GM12878 (cell line): ENCODE measurements around the gene ADAMTS3. TPM values are rescaled to one million over a fixed set of nuclear protein-coding genes. Genes with fewer than 3 reads are reported as not detected.

Experiments used
- ATAC-seq: fragments of 200-7000 bp; cut with Tn5 transposase; 3 replicates; pipeline ENCODE4 v1.9.1; 2020; ENCODE audit warnings: mild to moderate bottlenecking, moderate library complexity
- BruUV-seq: library from RNA; stranded (reverse); fragments of 400-500 nt; replicated peaks from 2 replicates; lab custom pipeline; 2021; lab: Mats Ljungman, UMichigan
- CTCF ChIA-PET: fragments of 300-600 bp; sonication (Branson Sonifier 250); formaldehyde crosslinking; extraction: SDS; loops from one replicate; lab custom pipeline; 2021; ENCODE audit warnings: inconsistent platforms; lab: Yijun Ruan, JAX
- POLR2A ChIA-PET: fragments of 350-600 bp; formaldehyde crosslinking; extraction: SDS; loops from one replicate; lab custom pipeline; 2021; ENCODE audit warnings: inconsistent platforms; lab: Charles Lee
- RAD21 ChIA-PET: fragments of 300-600 bp; sonication (Branson Sonifier 250); formaldehyde crosslinking; loops from one replicate; lab custom pipeline; 2023; ENCODE audit warnings: antibody characterized with exemption; ENCODE audit not compliant: unreplicated experiment; lab: Charles Lee
- SMC1A ChIA-PET: fragments of 300-600 bp; sonication (Branson Sonifier 250); formaldehyde crosslinking; loops from one replicate; lab custom pipeline; 2023; ENCODE audit not compliant: unreplicated experiment, uncharacterized antibody; lab: Charles Lee
- DNase-seq: peaks from one replicate; pipeline ENCODE4 v3.0.0-alpha.2; 2011; ENCODE audit warnings: low read depth, low spot score
- FAIRE-seq: peaks from 3 replicates; lab custom pipeline; 2011; peaks lifted over from hg19 to GRCh38; lab: Jason Lieb, UNC
- H2AFZ ChIP-seq: 2 replicates; pipeline ENCODE4 v1.6.0; 2011; ENCODE audit warnings: low read depth, low read length, control low read depth; ENCODE audit not compliant: control insufficient read depth
- H3K27ac ChIP-seq: 2 replicates; pipeline ENCODE4 v1.5.1; 2011; ENCODE audit warnings: control low read depth; ENCODE audit not compliant: control insufficient read depth, insufficient read depth
- H3K27me3 ChIP-seq, 2 experiments: replicated peaks in 1 of 2; 2 replicates each; pipeline versions ENCODE4 v1.6.0 to v1.6.1; 2011; ENCODE audit warnings: low read length in 1 of 2; ENCODE audit not compliant: control insufficient read depth in 2 of 2, insufficient read depth in 2 of 2
- H3K36me3 ChIP-seq, 2 experiments: 2 replicates each; pipeline ENCODE4 v1.5.1; 2011; ENCODE audit warnings: low read length in 1 of 2; ENCODE audit not compliant: control insufficient read depth in 2 of 2, insufficient read depth in 2 of 2
- H3K4me1 ChIP-seq: 2 replicates; pipeline ENCODE4 v1.6.1; 2011; ENCODE audit warnings: mild to moderate bottlenecking, low read length, moderate library complexity, mixed read lengths; ENCODE audit not compliant: control insufficient read depth, insufficient read depth
- H3K4me2 ChIP-seq: 2 replicates; pipeline ENCODE4 v1.6.0; 2011; ENCODE audit warnings: control low read depth; ENCODE audit not compliant: control insufficient read depth, insufficient read depth
- H3K4me3 ChIP-seq: fragments of 200-600 bp; sonication (generic); 2 replicates; pipeline ENCODE4 v1.5.1; 2016
- H3K79me2 ChIP-seq: 2 replicates; pipeline ENCODE4 v1.6.0; 2011; ENCODE audit warnings: low read length; ENCODE audit not compliant: control insufficient read depth, insufficient read depth
- H3K9ac ChIP-seq: 2 replicates; pipeline ENCODE4 v1.8.0; 2011; ENCODE audit warnings: low read length, control low read depth, mixed read lengths; ENCODE audit not compliant: control insufficient read depth, insufficient read depth
- H3K9me3 ChIP-seq: replicated peaks from 3 replicates; pipeline ENCODE4 v1.5.1; 2011; ENCODE audit warnings: mild to moderate bottlenecking, low read length; ENCODE audit not compliant: control insufficient read depth, insufficient read depth
- H4K20me1 ChIP-seq: 2 replicates; pipeline ENCODE4 v1.6.0; 2011; ENCODE audit not compliant: control insufficient read depth, insufficient read depth
- ATF7 ChIP-seq: fragments of 450-650 bp; IDR thresholded peaks from 2 replicates; pipeline ENCODE4 v1.6.1; 2016; ENCODE audit warnings: low read depth, mild to moderate bottlenecking
- BCLAF1 ChIP-seq: fragments of 450-650 bp; IDR thresholded peaks from 2 replicates; pipeline ENCODE4 v1.6.1; 2017; ENCODE audit warnings: antibody characterized with exemption, mild to moderate bottlenecking, moderate library complexity
- E4F1 ChIP-seq: fragments of 450-650 bp; IDR thresholded peaks from 2 replicates; pipeline ENCODE4 v1.6.1; 2018; ENCODE audit warnings: borderline replicate concordance, mild to moderate bottlenecking; ENCODE audit not compliant: partially characterized antibody
- MTA2 ChIP-seq: fragments of 450-650 bp; IDR thresholded peaks from 2 replicates; pipeline ENCODE4 v1.6.1; 2016; ENCODE audit warnings: low read depth, mild to moderate bottlenecking, moderate library complexity
- NR2C1 ChIP-seq: fragments of 450-650 bp; IDR thresholded peaks from 2 replicates; pipeline ENCODE4 v1.6.1; 2017; ENCODE audit warnings: antibody characterized with exemption, mild to moderate bottlenecking, moderate library complexity
- RB1 ChIP-seq: fragments of 450-650 bp; formaldehyde crosslinking; IDR thresholded peaks from 2 replicates; pipeline ENCODE4 v1.6.1; 2017; ENCODE audit warnings: mild to moderate bottlenecking, borderline replicate concordance
- RFX5 ChIP-seq: IDR thresholded peaks from 2 replicates; pipeline ENCODE4 v1.6.1; 2011; ENCODE audit warnings: low read depth, low read length, improper control_type of control experiment
- SIN3A ChIP-seq: IDR thresholded peaks from 2 replicates; pipeline ENCODE4 v1.6.1; 2012; ENCODE audit warnings: low read depth, low read length, improper control_type of control experiment
- SPI1 ChIP-seq: IDR thresholded peaks from 2 replicates; pipeline ENCODE4 v1.6.1; 2011; ENCODE audit warnings: low read depth, mild to moderate bottlenecking, low read length, moderate library complexity, borderline replicate concordance; ENCODE audit not compliant: insufficient read depth
- SUZ12 ChIP-seq: fragments of 200-600 bp; sonication (generic); IDR thresholded peaks from one replicate; pipeline ENCODE4 v1.6.1; 2018; ENCODE audit warnings: antibody characterized with exemption, mild to moderate bottlenecking; ENCODE audit not compliant: unreplicated experiment
- TARDBP ChIP-seq: IDR thresholded peaks from 2 replicates; pipeline ENCODE4 v1.6.1; 2016; ENCODE audit warnings: borderline replicate concordance
- TBL1XR1 ChIP-seq: IDR thresholded peaks from 2 replicates; pipeline ENCODE4 v1.6.1; 2012; ENCODE audit warnings: low read depth, low read length, improper control_type of control experiment
- USF1 ChIP-seq: IDR thresholded peaks from 2 replicates; pipeline ENCODE4 v1.6.1; 2011; ENCODE audit warnings: borderline replicate concordance, low read depth, mild to moderate bottlenecking, moderate library complexity, mixed read lengths, low read length; ENCODE audit not compliant: insufficient read depth; ENCODE audit errors: extremely low read length
- ZBTB40 ChIP-seq: fragments of 450-650 bp; IDR thresholded peaks from 2 replicates; pipeline ENCODE4 v1.6.1; 2016; ENCODE audit warnings: mild to moderate bottlenecking, moderate library complexity, borderline replicate concordance
- WGBS: methylation state at CpG from one replicate; pipeline ENCODE4 v1.1.6; 2016; ENCODE audit warnings: low lambda C conversion rate; ENCODE audit not compliant: insufficient replicate concordance, insufficient coverage; ENCODE audit errors: missing lambda C conversion rate; 5-methylcytosine and 5-hydroxymethylcytosine counted together
- in situ Hi-C: fragments of 300-500 bp; cut with MboI; formaldehyde crosslinking; loops from 9 replicates; pipeline ENCODE4 v1.14.3; 2018; ENCODE audit warnings: mixed read lengths
- intact Hi-C: fragments of 100-400 bp; cut with micrococcal nuclease; formaldehyde crosslinking; loops from one replicate; pipeline ENCODE4 v1.14.2; 2022; ENCODE audit not compliant: unreplicated experiment
- polyA plus RNA-seq, 11 experiments: library from polyadenylated mRNA; depleted of rRNA in 4 of 11; unstranded in 6 of 11; stranded (reverse) in 5 of 11; fragments of >200 nt; fragmentation: Nextera tagmentation in 4 of 11; fragmentation: Illumina TruSeq in 1 of 11; extraction: Ambion mirVana in 4 of 11; extraction: Trizol in 1 of 11; gene quantifications; 1 replicate in 1 of 11; 2 replicates in 10 of 11; pipeline versions ENCODE4 v1.2.1 to v1.2.3, GENCODE V29; 2011 to 2016; ENCODE audit warnings: inconsistent platforms in 2 of 11, missing spikeins in 2 of 11, low read depth in 1 of 11
- total RNA-seq, 4 experiments: library from RNA; depleted of rRNA in 3 of 4; stranded (reverse); fragments of >200 nt in 3 of 4; fragmentation: Illumina TruSeq in 1 of 4; extraction: Trizol in 1 of 4; gene quantifications; 2 replicates each; pipeline versions ENCODE4 v1.2.1 to v1.2.3, GENCODE V29; 2013 to 2021

ADAMTS3 gene
- total and polyA plus RNA-seq, 10 of the 15 experiments (the other 5 are each of a cell fraction or from before 2014, with no cell fraction given) = under 0.01 to 0.07 (median 0.02) TPM; not detected in 6

GRCh38 chr4:72397314-72397713 lies 171.7 kb downstream of the ADAMTS3 start:
- intact Hi-C loops (no loop called here), in situ Hi-C loops (no loop called here)
- Histone ChIP-seq H3K4me1 (no peaks in the 10 kb centered on the region), H3K27me3 (no peaks in the 10 kb centered on the region), H3K9ac (no peak overlapping the region), H3K79me2 (no peaks in the 10 kb centered on the region), H3K4me3 (no peak overlapping the region), H4K20me1 (no peaks in the 10 kb centered on the region), H3K36me3 (no peaks in the 10 kb centered on the region), H3K27ac (no peak overlapping the region), H2AFZ (no peak overlapping the region), H3K4me2 (no peak overlapping the region), H3K9me3 (no peaks in the 10 kb centered on the region)
- 31% methylated on average over 7 of the region's 7 CpGs for WGBS
- BruUV-seq = no TSS peak
- DNase-seq (no peak), FAIRE-seq (no peak), ATAC-seq (no peak)
- ChIA-PET POLR2A (no interaction called here), RAD21 (no interaction called here), SMC1A (no interaction called here), CTCF (no interaction called here)
- no peak for TF ChIP-seq ATF7
- no peak for TF ChIP-seq SUZ12
- no peak for TF ChIP-seq RFX5
- no peak for TF ChIP-seq TBL1XR1
- no peak for TF ChIP-seq NR2C1
- no peak for TF ChIP-seq SPI1
- no peak for TF ChIP-seq TARDBP
- TF ChIP-seq RB1 = no peak
- TF ChIP-seq E4F1 = no peak
- no peak for TF ChIP-seq USF1
- no peak for TF ChIP-seq SIN3A
- no peak for TF ChIP-seq BCLAF1
- TF ChIP-seq MTA2 = no peak
- no peak for TF ChIP-seq ZBTB40
